Duodenal mucosa (tissue), 2 donors: ENCODE data around the gene PSMC1.
"Not testable (repeated sequence)": the region's sequence is repeated elsewhere in the genome, so short reads cannot be mapped to it uniquely, and the experiment has no call there.

Experiments
- H3K27ac ChIP-seq: one replicate; pipeline ENCODE4 v1.7.0; 2013; ENCODE audit warnings: low read depth, low read length
- H3K27me3 ChIP-seq, 2 donors: one replicate each; pipeline ENCODE4 v1.7.0; 2013; ENCODE audit warnings: low read length in 2 of 2, control low read depth in 1 of 2; ENCODE audit not compliant: insufficient read depth in 2 of 2, control insufficient read depth in 1 of 2
- H3K36me3 ChIP-seq, 2 donors: one replicate each; pipeline ENCODE4 v1.7.0; 2013; ENCODE audit warnings: low read length in 2 of 2, control low read depth in 1 of 2; ENCODE audit not compliant: insufficient read depth in 2 of 2, control insufficient read depth in 1 of 2
- H3K4me1 ChIP-seq, 2 donors: one replicate each; pipeline ENCODE4 v1.7.0; 2013; ENCODE audit warnings: low read length in 2 of 2, control low read depth in 1 of 2; ENCODE audit not compliant: insufficient read depth in 2 of 2, control insufficient read depth in 1 of 2
- H3K4me3 ChIP-seq, 2 donors: one replicate each; pipeline ENCODE4 v1.7.0; 2013; ENCODE audit warnings: low read length in 2 of 2, low read depth in 1 of 2
- H3K9ac ChIP-seq, 2 donors: one replicate each; pipeline ENCODE4 v1.7.0; 2013; ENCODE audit warnings: low read length in 2 of 2, low read depth in 1 of 2
- H3K9me3 ChIP-seq, 2 donors: one replicate each; pipeline ENCODE4 v1.7.0; 2013; ENCODE audit warnings: low read length in 2 of 2, control low read depth in 1 of 2; ENCODE audit not compliant: control insufficient read depth in 1 of 2

The PSMC1 gene

DNA sequence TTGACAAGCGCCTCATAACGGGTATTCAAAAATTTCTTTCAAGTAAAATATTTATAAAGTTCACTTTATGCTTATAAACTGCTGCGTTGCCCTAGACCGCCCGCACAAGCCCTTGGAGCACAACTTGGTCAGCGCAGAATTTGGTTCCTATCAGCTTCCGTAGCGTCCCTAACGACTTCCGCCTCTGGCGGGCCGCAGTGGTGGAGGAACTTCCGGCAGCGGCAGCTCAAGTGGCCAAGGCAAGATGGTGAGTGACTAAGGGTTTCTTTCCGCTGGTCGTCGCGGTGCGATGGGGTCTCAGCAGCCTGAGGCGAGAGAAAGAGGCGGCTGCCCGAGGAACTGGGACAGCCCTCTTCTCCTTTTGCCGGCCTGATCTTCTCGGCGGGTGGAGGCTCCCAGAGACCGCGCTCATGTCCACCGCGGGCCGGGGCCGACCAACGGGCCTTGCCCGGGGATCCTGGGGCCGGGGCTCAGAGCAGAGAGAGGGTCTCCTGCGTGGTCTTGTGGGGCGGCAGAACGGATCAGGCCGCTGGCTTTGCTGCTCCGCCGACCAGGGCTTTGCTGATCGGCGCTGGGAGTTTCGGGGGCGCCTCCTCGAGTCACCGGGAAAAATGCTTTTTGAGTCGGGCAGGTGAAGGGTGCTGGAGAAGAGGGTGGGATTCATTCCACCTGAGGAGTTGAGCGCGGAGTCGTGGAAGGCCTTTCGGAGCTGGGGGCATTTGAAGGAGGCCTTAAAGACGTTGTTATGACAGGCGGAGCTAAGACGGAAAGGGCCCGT, at the start of gene PSMC1:
Gene PSMC1 (plus strand): TSS at position 200 of the 778 bp plus-strand sequence. CDS start 45 bp downstream, at position 245.
- peak within 1 kb of the TSS; percentile 83 to 92 for H3K4me3 ChIP-seq
- H3K9ac ChIP-seq: peak within 1 kb of the TSS; percentile 65 to 92
- H3K36me3 ChIP-seq: peaks cover 10 to 17% of the 10 kb centered on the region in 2 donors
- H3K9me3 ChIP-seq: no peaks in the 10 kb centered on the region
- no peaks in the 10 kb centered on the region for H3K27me3 ChIP-seq
- peak within 1 kb of the TSS; percentile 62 for H3K27ac ChIP-seq
- H3K4me1 ChIP-seq: peaks cover 9 to 10% of the 10 kb centered on the region in 2 donors

DNA sequence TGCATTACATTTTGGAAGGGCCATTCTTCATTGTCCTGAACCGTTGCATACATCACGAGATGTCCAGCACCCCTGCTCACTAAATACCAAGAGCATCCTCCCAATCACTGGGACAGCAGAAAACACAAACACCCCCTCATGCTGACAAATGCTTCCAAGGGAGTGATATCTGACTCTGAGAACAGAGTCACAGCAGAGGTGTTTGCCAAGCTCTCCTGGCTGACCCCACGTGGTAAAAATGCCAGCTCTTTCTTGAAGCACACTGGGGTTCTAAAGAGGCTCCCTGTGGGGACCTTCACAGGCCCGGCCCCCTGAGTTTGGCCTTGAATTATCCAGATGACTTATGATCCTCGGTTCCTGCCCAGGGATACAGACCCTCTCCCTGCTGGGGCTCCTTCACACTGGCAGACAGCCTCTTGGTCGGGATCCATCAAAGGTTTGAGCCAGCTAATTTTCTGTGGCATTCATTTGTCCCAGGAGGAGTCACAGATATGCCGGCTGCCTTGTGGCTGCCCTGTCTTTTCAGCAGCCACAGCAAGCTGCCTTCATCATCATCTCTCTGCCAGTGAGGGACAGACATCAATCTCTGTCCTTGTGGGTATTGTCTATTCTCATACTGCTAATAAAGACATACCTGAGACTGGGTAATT, 43.1 kb upstream of the PSMC1 start:
- H3K27me3 ChIP-seq: no peaks in the 10 kb centered on the region
- H3K36me3 ChIP-seq: no peaks in the 10 kb centered on the region
- H3K9me3 ChIP-seq: peaks cover 0 to 3% of the 10 kb centered on the region in 2 donors
- H3K4me3 ChIP-seq: no peak overlapping the region
- H3K4me1 ChIP-seq: no peaks in the 10 kb centered on the region
- H3K27ac ChIP-seq: no peak overlapping the region
- no peak overlapping the region for H3K9ac ChIP-seq

- no peaks in the 10 kb centered on the region for H3K4me1 ChIP-seq
- peaks cover under 1 to 2% of the 10 kb centered on the region in 2 donors for H3K9me3 ChIP-seq
- no peaks in the 10 kb centered on the region for H3K36me3 ChIP-seq
Measured at GRCh38 chr14:90228478-90228877, 27.9 kb upstream of the PSMC1 start.

DNA sequence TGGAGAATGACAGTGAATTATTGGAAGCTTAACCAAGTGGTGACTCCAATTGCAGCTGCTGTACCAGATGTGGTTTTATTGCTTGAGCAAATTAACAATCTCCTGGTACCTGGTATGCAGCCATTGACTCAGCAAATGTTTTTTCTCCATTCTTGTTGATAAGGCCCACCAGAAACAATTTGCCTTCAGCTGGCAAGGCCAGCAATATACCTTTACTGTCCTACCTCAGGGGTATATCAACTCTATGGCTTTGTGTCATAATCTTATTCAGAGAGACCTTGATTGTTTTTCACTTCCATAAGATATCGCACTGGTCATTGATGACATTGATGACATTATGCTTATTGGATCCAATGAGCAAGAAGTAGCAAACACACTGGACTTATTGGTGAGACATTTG, 26.4 kb upstream of the PSMC1 start:
- H3K4me3 ChIP-seq, H3K36me3 ChIP-seq, H3K4me1 ChIP-seq, H3K27me3 ChIP-seq, H3K9me3 ChIP-seq, H3K9ac ChIP-seq, H3K27ac ChIP-seq: not testable (repeated sequence)

More at GRCh38 chr14:90228478-90228877, 27.9 kb upstream of the PSMC1 start:
- no peak overlapping the region for H3K4me3 ChIP-seq
- H3K9ac ChIP-seq: no peak overlapping the region
- no peaks in the 10 kb centered on the region for H3K27me3 ChIP-seq
- no peak overlapping the region for H3K27ac ChIP-seq

DNA sequence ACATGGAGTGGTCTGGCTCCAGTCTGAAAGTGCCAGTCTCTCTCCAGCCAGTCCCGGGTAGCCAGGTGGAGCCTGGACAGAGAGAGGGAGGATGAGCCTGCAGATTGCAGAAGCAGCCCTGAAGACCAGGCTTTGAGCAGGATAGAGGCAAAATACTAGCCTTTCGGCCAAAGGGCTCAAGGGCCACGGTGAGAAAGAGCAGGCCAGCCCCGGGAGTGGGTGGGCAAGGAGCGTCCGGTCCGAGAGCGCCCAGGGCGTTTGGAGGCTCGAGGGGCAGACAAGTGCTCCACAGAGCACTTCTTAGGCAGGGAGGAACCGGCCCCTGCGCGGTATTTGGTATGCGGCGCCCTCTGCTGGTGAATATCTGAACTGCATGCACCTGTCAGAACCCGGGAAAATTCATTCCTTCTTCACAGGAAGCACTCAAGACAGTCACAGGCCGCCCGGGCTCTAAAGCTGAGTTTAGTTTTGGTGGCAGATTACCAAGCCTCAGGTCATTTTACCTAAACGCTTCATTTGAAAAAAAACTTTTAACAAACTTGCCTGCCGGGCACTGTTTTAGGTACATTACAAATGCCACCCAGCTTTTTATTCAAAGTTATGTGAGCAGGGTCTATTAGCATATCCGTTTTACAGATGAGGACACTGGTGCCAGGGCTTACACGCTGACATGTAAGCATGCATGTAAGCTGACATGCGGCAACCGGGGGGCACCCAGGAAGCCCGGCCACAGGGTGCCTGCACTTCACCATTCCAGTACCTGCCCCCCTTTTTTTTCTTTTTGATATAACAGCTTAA, 21.0 kb upstream of the PSMC1 start:
- peaks cover 4 to 5% of the 10 kb centered on the region in 2 donors for H3K4me1 ChIP-seq
- no peak overlapping the region for H3K27ac ChIP-seq
- H3K9me3 ChIP-seq: peaks cover 29 to 33% of the 10 kb centered on the region in 2 donors
- H3K36me3 ChIP-seq: no peaks in the 10 kb centered on the region
- peaks cover 0 to 5% of the 10 kb centered on the region in 2 donors for H3K27me3 ChIP-seq
- no peak overlapping the region for H3K4me3 ChIP-seq
- H3K9ac ChIP-seq: no peak overlapping the region

DNA sequence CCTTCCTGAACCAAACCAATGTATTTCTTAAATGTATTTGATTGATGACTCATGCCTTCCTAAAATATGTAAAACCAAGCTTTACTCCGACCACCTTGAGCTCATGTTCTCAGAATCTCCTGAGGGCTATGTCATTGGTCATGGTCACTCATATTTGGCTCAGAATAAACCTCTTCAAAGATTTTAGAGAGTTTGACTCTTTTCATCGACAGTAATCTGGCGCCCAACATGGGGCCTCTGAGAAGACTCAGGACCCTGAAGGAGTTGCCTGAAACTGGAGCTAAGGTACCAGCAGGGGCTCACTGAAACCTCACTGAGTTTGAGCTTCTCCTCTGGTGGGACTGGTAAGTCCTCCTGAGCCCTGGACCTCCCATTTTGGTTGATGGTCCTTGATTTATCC, 17.2 kb upstream of the PSMC1 start:
- Histone ChIP-seq H3K4me1 (peaks cover 4 to 5% of the 10 kb centered on the region in 2 donors), H3K9me3 (peaks cover 36 to 42% of the 10 kb centered on the region in 2 donors)

GRCh38 chr14:90242444-90242843, 13.9 kb upstream of the PSMC1 start:
- Histone ChIP-seq H3K4me3 (no peak overlapping the region), H3K9me3 (peaks cover 31 to 37% of the 10 kb centered on the region in 2 donors), H3K36me3 (no peaks in the 10 kb centered on the region), H3K27ac (no peak overlapping the region), H3K9ac (no peak overlapping the region), H3K27me3 (no peaks in the 10 kb centered on the region), H3K4me1 (no peaks in the 10 kb centered on the region)

More for the DNA sequence above, 17.2 kb upstream of the PSMC1 start:
- Histone ChIP-seq H3K4me3 (no peak overlapping the region), H3K27ac (no peak overlapping the region), H3K27me3 (peaks cover 0 to 5% of the 10 kb centered on the region in 2 donors), H3K9ac (no peak overlapping the region), H3K36me3 (no peaks in the 10 kb centered on the region)

DNA sequence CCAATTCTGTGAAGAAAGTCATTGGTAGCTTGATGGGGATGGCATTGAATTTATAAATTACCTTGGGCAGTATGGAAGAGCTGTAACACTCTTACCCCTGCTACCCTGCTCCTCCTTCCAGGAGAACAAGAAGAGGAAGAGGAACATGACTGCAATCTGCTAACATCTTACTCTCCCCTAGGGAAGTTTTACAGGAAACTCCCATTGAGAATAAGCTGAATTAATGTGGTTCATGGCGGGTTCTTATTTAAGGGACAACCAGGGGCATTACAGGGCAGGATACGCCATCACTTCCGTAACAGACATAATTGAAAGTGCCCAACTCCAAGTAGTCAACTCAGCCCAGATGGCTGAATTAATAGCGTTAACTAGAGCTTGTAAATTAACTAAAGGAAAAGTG, 9.4 kb upstream of the PSMC1 start:
- no peak overlapping the region for H3K27ac ChIP-seq
- H3K4me1 ChIP-seq: no peaks in the 10 kb centered on the region
- H3K36me3 ChIP-seq: no peaks in the 10 kb centered on the region
- no peaks in the 10 kb centered on the region for H3K27me3 ChIP-seq
- H3K9me3 ChIP-seq: no peaks in the 10 kb centered on the region
- no peak overlapping the region for H3K4me3 ChIP-seq
- no peak overlapping the region for H3K9ac ChIP-seq

DNA sequence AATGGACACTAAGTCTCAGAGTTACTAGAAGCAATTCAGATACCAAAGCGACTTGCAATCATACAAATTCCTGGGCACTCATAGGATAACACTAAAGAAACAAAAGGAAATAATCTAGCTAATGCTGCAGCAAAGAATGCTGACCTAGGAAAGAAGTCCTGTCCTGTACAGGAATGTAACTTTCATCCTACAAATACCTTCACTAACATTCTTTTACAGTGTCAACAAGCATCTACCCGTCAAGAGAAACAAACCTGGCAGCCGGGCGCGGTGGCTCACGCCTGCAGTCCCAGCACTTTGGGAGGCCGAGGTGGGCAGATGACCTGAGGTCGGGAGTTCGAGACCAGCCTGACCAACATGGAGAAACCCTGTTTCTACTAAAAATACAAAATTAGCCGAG, 8.9 kb upstream of the PSMC1 start:
- H3K9ac ChIP-seq, H3K4me3 ChIP-seq, H3K4me1 ChIP-seq, H3K27ac ChIP-seq, H3K9me3 ChIP-seq, H3K27me3 ChIP-seq, H3K36me3 ChIP-seq: not testable (repeated sequence)

DNA sequence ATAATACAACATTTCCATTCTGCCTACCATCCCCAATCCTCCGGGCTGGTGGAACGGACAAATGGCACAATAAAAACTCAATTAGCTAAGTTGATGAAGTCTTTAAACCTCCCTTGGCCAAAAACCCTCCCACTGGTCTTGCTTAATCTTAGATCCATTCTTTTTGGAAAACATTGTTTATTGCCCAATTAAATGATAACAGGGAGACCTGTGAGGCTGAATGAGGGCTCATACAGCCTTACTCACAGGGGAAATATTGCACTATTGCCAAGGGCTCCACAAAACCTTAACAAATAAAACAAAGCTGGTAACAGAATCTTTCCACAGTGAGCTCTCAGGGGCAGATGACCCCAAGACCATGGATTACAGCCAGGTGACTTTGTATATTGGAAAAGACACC, 7.8 kb upstream of the PSMC1 start:
- Histone ChIP-seq H3K27ac (no peak overlapping the region), H3K36me3 (no peaks in the 10 kb centered on the region), H3K27me3 (no peaks in the 10 kb centered on the region), H3K4me3 (no peak overlapping the region), H3K9ac (no peak overlapping the region), H3K4me1 (no peaks in the 10 kb centered on the region), H3K9me3 (no peaks in the 10 kb centered on the region)
